GM19467 (cell line): ENCODE measurements around the gene TAF1B.
"Not testable (repeated sequence)": the region's sequence is repeated elsewhere in the genome, so short reads cannot be mapped to it uniquely, and the experiment has no call there.

Experiments
- ATAC-seq: cut with Tn5 transposase; IDR thresholded peaks from one replicate; pipeline ENCODE4 v1.9.1; 2021; ENCODE audit warnings: mild to moderate bottlenecking, moderate library complexity; ENCODE audit not compliant: unreplicated experiment

The TAF1B gene

DNA sequence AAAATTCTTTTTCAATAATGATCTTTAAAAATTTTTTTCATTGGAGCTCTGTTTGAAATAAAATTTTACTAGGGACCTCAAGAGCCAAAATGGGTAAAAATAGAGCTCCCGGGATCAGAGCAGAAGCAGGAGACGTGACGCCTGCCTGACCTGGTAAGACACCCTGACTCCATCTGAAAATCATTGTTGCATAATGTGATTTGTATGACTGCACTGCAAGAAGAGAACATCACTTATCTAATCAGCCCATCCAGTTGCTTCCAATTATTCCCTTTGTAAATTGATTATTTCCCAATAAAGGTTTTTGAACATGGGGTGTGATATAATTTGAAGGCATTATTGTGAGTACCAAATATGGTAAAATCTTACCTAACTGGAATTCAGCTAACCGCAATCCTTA is 17.1 kb upstream of the TAF1B start:
- no peak for ATAC-seq

DNA sequence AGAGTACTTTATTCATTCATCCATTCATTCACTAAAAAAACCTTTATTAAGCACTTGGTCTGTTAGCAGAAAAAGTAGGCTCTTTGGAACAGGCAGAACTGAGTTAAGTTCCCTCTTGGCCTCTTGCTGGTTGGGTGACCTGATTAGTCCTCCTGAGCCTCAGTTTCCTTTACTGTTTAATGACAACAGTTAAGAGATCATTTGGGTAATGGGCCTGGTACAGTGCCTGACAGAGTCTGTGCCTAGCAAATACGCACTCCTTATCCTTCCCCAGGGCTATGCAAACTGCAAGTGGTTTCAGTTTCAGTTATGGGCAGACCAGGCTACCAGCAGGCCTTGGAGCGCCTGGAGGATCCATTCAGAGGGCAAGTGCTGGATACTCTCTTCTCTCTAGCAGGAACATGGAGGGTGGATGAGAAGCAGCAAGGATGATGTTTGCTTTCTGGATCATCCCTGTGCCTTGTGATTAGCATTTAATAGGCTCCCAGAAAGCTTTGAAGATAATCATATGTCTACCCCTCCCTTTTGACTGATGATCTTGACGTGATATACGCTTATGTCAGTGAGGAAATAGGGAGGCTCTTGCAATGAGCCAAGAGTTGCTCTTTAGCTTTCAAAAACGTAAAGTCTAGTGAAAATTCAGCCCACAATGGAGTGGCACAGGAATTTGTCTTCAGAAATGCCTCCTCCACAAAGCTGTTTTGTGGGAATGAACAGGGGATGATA is 12.4 kb upstream of the TAF1B start:
- ATAC-seq = no peak

GRCh38 chr2:9831670-9832069 is 11.6 kb upstream of the TAF1B start:
- no peak for ATAC-seq

DNA sequence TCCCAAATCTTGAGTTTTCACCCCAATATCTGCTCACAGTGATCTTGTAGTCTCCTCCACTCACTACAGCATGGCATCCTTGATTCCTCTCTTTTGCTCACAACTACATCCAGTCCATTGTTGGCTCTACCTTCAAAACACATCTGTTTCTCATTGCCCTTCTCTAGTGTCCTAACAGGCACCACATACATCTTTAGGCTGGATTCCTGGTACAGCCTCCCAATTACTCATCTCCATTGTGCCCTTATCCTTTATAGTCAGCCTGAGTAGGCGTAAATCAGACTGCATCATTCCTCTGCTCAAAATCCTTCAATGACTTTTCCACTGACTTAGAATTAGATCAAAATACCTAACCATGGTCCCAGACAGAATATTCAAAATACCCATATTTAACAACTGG is 10.7 kb upstream of the TAF1B start:
- no peak for ATAC-seq

DNA sequence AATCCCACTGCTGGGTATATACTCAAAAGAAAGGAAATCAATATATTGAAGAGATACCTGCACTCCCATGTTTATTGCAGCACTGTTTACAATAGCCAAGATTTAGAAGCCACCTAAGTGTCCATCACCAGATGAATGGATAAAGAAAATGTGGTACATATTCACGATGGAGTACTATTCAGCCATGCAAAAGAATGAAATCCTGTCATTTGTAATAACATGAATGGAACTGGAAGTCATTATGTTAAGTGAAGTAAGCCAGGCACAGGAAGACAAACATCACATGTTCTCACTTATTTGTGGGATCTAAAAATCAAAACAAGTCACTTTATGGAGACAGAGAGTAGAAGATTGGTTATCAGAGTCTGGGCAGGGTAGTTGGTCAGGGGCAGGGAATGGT is 8.2 kb upstream of the TAF1B start:
- not testable (repeated sequence) for ATAC-seq

DNA sequence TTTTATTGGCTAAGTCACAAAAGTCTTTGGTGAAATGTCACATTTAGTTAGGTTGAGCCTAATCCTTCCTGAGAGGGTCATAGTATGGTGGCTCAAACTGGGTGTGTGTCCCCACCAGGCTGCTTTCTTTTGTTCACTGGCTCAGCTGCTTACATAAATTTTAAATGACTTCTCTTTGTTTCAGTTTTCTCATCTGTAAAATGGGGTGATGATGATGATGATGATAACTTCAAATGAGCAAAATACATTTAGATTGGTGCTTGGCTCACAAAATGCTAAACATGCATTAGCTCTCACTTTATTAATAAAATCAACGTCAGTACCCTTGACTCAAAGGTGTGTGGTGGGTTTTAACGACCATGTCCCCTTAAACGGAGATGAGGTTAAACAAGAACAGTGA is 7.2 kb upstream of the TAF1B start:
- no peak for ATAC-seq

GRCh38 chr2:9836517-9836916 is 6.8 kb upstream of the TAF1B start:
- no peak for ATAC-seq

- ATAC-seq = no peak
Measured at GRCh38 chr2:9837451-9837850, 5.8 kb upstream of the TAF1B start.

GRCh38 chr2:9838391-9838790 is 4.9 kb upstream of the TAF1B start:
- ATAC-seq = no peak

GRCh38 chr2:9842487-9843228 is 616 bp upstream of the TAF1B start:
- ATAC-seq = no peak

DNA sequence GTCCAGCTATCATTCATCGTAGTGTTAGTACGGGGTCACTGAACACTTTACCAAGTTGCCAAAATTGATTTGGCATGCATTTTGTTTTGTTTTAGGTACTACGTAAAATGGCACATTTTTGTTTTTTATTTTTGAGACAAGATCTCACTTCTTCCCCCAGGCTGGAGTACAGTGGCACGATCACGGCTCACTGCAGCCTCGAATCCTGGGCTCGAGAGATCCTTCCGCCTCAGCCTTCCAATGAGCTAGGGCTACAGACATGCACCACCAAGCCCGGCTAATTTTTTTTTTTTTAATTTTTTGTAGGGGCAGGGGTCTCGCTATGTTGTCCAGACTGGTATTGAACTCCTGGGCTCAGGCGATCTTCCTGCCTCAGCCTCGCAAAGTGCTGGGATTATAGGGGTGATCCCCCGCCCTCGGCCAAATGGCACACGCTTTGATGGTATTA is 786 bp downstream of the TAF1B start:
- ATAC-seq = no peak

DNA sequence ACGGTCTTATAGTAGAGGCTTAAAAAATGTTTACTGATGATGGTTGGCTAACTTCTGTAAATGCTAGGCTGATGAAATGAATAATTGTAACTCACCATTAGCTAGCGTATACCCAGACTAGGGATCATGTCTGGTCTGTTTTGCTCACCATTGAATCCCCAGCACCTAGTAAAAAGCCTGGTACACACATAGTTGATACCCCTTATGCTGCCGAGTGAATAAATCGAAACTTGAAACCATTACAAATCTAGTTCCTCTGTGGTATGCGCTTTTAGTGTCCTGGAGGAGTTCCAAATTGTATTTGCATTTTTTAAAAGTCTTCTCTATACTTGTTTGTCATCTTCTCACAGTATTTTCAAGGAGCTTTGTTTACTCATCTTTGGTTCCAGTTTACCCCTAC is 1.3 kb downstream of the TAF1B start:
- ATAC-seq = no peak

- ATAC-seq = no peak
Measured at GRCh38 chr2:9846554-9846953, 3.3 kb downstream of the TAF1B start.

DNA sequence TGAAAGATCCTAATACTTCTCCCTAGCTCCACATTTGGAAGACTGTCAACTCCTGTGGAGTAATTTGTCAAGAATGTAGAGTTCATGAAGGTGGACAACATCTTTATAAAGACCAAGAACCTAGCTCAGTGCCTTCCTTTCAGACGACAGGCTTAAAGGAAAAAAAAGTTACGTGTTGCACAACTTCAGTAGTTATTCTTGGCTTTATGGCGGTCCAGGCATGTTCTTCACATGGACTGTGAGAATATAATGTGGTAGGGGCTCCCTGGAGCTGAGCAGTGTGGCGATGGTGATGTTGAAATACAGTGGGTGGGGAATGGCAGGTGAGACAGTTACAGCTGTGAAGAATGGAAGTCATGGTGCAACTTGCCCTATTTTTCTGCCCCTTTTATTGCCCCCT is 3.9 kb downstream of the TAF1B start:
- no peak for ATAC-seq

GRCh38 chr2:9852881-9853280 is 9.6 kb downstream of the TAF1B start:
- ATAC-seq = no peak

DNA sequence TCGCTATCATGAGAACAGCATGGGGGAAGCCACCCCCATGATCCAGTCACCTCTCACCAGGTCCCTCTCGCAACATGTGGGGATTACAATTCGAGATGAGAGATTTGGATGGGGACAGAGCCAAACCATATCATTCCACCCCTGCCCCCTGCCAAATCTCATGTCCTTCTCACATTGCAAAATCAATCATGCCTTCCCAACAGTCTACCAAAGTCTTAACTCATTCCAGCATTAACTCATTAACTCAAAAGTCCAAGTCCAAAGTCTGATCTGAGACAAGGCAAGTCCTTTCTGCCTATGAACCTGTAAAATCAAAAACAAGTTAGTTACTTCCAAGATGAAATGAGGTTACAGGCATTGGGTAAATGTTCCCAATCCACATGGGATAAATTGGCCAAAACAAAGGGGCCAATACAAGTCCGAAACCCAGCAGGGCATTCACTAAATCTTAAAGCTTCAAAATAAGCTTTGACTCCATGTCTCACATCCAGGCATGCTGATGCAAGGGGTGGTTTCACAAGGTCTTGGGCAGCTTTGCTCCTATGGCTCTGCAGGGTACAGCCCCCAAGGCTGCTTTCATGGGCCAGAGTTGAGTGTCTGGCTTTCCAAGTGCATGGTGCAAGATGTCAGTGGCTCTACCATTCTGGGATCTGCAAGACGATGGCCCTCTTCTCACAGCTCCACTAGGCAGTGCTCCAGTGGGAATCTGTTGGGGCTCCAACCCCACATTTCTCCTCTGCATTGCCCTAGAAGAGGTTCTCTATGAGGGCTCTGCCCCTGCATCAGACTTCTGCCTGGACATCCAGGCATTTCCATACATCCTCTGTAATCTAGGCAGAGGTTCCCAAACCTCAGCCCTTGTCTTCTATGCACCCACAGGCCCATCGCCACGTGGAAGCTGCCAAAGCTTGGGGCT is 14.8 kb downstream of the TAF1B start:
- ATAC-seq = no peak

GRCh38 chr2:9858730-9859068 is 15.4 kb downstream of the TAF1B start:
- ATAC-seq = no peak

DNA sequence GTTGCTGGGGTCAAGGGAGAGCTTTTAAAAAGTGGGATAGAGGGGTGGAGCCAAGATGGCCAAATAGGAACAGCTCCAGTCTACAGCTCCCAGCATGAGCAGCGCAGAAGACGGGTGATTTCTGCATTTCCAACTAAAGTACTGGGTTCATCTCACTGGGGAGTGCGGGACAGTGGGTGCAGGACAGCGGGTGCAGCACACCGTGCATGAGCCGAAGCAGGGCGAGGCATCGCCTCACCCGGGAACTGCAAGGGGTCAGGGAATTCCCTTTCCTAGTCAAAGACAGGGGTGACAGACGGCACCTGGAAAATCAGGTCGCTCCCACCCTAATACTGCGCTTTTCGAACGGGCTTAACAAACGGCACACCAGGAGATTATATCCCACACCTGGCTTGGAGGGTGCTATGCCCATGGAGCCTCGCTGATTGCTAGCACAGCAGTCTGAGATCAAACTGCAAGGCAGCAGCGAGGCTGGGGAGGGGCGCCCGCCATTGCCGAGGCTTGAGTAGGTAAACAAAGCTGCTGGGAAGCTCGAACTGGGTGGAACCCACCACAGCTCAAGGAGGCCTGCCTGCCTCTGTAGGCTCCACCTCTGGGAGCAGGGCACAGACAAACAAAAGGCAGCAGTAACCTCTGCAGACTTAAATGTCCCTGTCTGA is 17.8 kb downstream of the TAF1B start:
- ATAC-seq = not testable (repeated sequence)

GRCh38 chr2:9867881-9868280 is 24.6 kb downstream of the TAF1B start:
- ATAC-seq = no peak

DNA sequence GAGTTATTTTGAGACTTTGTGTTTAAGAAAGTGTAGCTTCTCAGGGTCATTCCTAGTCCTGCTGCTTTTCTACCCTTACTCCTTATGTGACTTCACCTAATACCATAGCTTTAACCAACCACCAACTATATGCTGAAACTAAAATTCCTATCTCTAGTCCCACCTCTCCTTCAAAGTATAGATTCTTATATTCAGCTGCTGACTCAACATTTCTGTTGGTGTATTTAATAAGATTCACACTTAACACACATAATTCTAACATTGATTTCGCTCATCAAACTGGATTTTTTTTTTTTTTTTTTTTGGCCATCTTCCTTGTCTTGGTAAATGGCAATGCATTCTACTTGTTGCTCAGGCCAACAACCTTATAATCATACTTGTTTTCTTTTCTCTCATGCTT is 30.1 kb downstream of the TAF1B start:
- ATAC-seq = no peak

DNA sequence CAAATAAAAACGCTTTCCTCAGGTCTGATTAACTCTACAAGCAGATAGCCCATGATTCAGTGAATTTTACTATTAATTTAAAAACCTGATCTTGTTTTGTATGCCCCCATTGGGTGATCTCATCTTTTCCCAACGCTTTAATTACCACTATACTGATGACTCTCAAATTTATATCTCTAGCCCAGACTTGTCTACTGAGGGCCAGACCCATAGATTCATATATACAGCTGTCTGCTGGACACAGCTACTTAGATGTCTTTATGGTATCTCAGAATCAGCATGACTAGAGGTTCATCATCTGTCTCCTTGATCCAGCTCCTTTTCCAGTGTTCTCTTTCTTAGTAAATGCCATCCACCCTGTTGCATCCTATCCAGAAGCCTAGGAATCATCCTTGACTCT is 33.8 kb downstream of the TAF1B start:
- ATAC-seq = no peak
